Muscle layer of duodenum (tissue), 2 donors: Measurements from ENCODE around the gene UBE2H.
"Not testable (repeated sequence)": the region's sequence is repeated elsewhere in the genome, so short reads cannot be mapped to it uniquely, and the experiment has no call there.

Source experiments
- H3K27ac ChIP-seq: one replicate; pipeline ENCODE4 v1.7.0; 2013; ENCODE audit warnings: mild to moderate bottlenecking, low read length
- H3K27me3 ChIP-seq: one replicate; pipeline ENCODE4 v1.7.0; 2013; ENCODE audit warnings: low read depth, mild to moderate bottlenecking, control low read depth, low read length
- H3K36me3 ChIP-seq, 2 donors: one replicate each; pipeline ENCODE4 v1.7.0; 2013; ENCODE audit warnings: low read length in 2 of 2, control low read depth in 1 of 2, mild to moderate bottlenecking in 1 of 2; ENCODE audit not compliant: insufficient read depth in 2 of 2, control insufficient read depth in 1 of 2
- H3K4me1 ChIP-seq, 2 donors: one replicate each; pipeline ENCODE4 v1.7.0; 2013; ENCODE audit warnings: low read length in 2 of 2, mild to moderate bottlenecking in 2 of 2, control low read depth in 1 of 2, moderate library complexity in 1 of 2; ENCODE audit not compliant: insufficient read depth in 2 of 2, control insufficient read depth in 1 of 2
- H3K4me3 ChIP-seq, 2 donors: one replicate each; pipeline ENCODE4 v1.7.0; 2013; ENCODE audit warnings: low read length in 2 of 2, low read depth in 1 of 2, mild to moderate bottlenecking in 1 of 2
- H3K9me3 ChIP-seq, 2 donors: one replicate each; pipeline ENCODE4 v1.7.0; 2013; ENCODE audit warnings: low read length in 2 of 2, control low read depth in 1 of 2, mild to moderate bottlenecking in 1 of 2; ENCODE audit not compliant: control insufficient read depth in 1 of 2
- donor health status: healthy.

Gene UBE2H

GRCh38 chr7:129870668-129871067 lies 82.1 kb downstream of the UBE2H start:
- peaks cover 0 to 2% of the 10 kb centered on the region in 2 donors for H3K36me3 ChIP-seq
- H3K27ac ChIP-seq, result no peak overlapping the region
- H3K4me1 ChIP-seq, result peaks cover 2 to 11% of the 10 kb centered on the region in 2 donors

GRCh38 chr7:129866251-129866650 lies 86.5 kb downstream of the UBE2H start:
- Histone ChIP-seq H3K4me1 (peaks cover 16 to 44% of the 10 kb centered on the region in 2 donors), H3K36me3 (no peaks in the 10 kb centered on the region), H3K27me3 (no peaks in the 10 kb centered on the region), H3K4me3 (no peak overlapping the region), H3K9me3 (no peaks in the 10 kb centered on the region), H3K27ac (no peak overlapping the region)

More at GRCh38 chr7:129870668-129871067, 82.1 kb downstream of the UBE2H start:
- H3K4me3 ChIP-seq, result no peak overlapping the region
- no peaks in the 10 kb centered on the region for H3K27me3 ChIP-seq
- no peaks in the 10 kb centered on the region for H3K9me3 ChIP-seq

GRCh38 chr7:129865925-129866201 lies 86.9 kb downstream of the UBE2H start:
- H3K4me1 ChIP-seq, result peaks cover 16 to 48% of the 10 kb centered on the region in 2 donors
- H3K36me3 ChIP-seq, result no peaks in the 10 kb centered on the region
- H3K4me3 ChIP-seq, result no peak overlapping the region
- H3K27me3 ChIP-seq, result no peaks in the 10 kb centered on the region
- no peaks in the 10 kb centered on the region for H3K9me3 ChIP-seq
- no peak overlapping the region for H3K27ac ChIP-seq

GRCh38 chr7:129865093-129865924 lies 87.5 kb downstream of the UBE2H start:
- no peaks in the 10 kb centered on the region for H3K9me3 ChIP-seq
- peaks cover 16 to 48% of the 10 kb centered on the region in 2 donors for H3K4me1 ChIP-seq
- H3K27ac ChIP-seq, result no peak overlapping the region
- H3K4me3 ChIP-seq, result no peak overlapping the region
- H3K36me3 ChIP-seq, result no peaks in the 10 kb centered on the region
- no peaks in the 10 kb centered on the region for H3K27me3 ChIP-seq

GRCh38 chr7:129864676-129865075 lies 88.1 kb downstream of the UBE2H start:
- not testable (repeated sequence) for H3K27ac ChIP-seq, H3K36me3 ChIP-seq, H3K27me3 ChIP-seq, H3K9me3 ChIP-seq, H3K4me3 ChIP-seq
- H3K4me1 ChIP-seq, result peaks cover 19 to 45% of the 10 kb centered on the region in 2 donors

- Histone ChIP-seq H3K27ac (no peak overlapping the region), H3K9me3 (no peaks in the 10 kb centered on the region), H3K4me3 (no peak overlapping the region), H3K4me1 (peaks cover 20 to 51% of the 10 kb centered on the region in 2 donors), H3K36me3 (no peaks in the 10 kb centered on the region), H3K27me3 (no peaks in the 10 kb centered on the region)
Observed at GRCh38 chr7:129864042-129864441, 88.7 kb downstream of the UBE2H start.

- no peaks in the 10 kb centered on the region for H3K27me3 ChIP-seq
- H3K9me3 ChIP-seq, result no peaks in the 10 kb centered on the region
- peaks cover 20 to 52% of the 10 kb centered on the region in 2 donors for H3K4me1 ChIP-seq
- H3K4me3 ChIP-seq, result no peak overlapping the region
- peak overlapping the region; percentile 13 for H3K27ac ChIP-seq
- H3K36me3 ChIP-seq, result no peaks in the 10 kb centered on the region
Observed at GRCh38 chr7:129862682-129863081, 90.1 kb downstream of the UBE2H start.

GRCh38 chr7:129860784-129861183 lies 92.0 kb downstream of the UBE2H start:
- not testable (repeated sequence) for H3K9me3 ChIP-seq, H3K27ac ChIP-seq, H3K36me3 ChIP-seq, H3K27me3 ChIP-seq, H3K4me3 ChIP-seq
- H3K4me1 ChIP-seq, result peaks cover 20 to 49% of the 10 kb centered on the region in 2 donors

GRCh38 chr7:129859183-129859582 lies 93.6 kb downstream of the UBE2H start:
- H3K9me3 ChIP-seq, result no peaks in the 10 kb centered on the region
- no peaks in the 10 kb centered on the region for H3K27me3 ChIP-seq
- H3K4me3 ChIP-seq, result no peak overlapping the region
- peaks cover 26 to 45% of the 10 kb centered on the region in 2 donors for H3K4me1 ChIP-seq
- H3K27ac ChIP-seq, result peak overlapping the region; percentile 52
- no peaks in the 10 kb centered on the region for H3K36me3 ChIP-seq

GRCh38 chr7:129858490-129858889 lies 94.3 kb downstream of the UBE2H start:
- H3K4me1 ChIP-seq, result peaks cover 28 to 41% of the 10 kb centered on the region in 2 donors
- no peaks in the 10 kb centered on the region for H3K9me3 ChIP-seq
- H3K4me3 ChIP-seq, result no peak overlapping the region
- peak overlapping the region; percentile 52 for H3K27ac ChIP-seq
- H3K36me3 ChIP-seq, result no peaks in the 10 kb centered on the region
- H3K27me3 ChIP-seq, result no peaks in the 10 kb centered on the region

- Histone ChIP-seq H3K9me3 (no peaks in the 10 kb centered on the region), H3K27me3 (no peaks in the 10 kb centered on the region), H3K36me3 (no peaks in the 10 kb centered on the region), H3K27ac (no peak overlapping the region), H3K4me1 (peaks cover 16 to 38% of the 10 kb centered on the region in 2 donors), H3K4me3 (no peak overlapping the region)
Observed at GRCh38 chr7:129857313-129857712, 95.4 kb downstream of the UBE2H start.
